GM18519 (cell line): ENCODE results near the gene SMAD4.
"Not testable (repeated sequence)": the region's sequence is repeated elsewhere in the genome, so short reads cannot be mapped to it uniquely, and the experiment has no call there.

Experiments used
- ATAC-seq: cut with Tn5 transposase; IDR thresholded peaks from one replicate; pipeline ENCODE4 v1.9.1; 2021; ENCODE audit warnings: mild to moderate bottlenecking, moderate library complexity; ENCODE audit not compliant: unreplicated experiment, low FRiP score

SMAD4 gene

GRCh38 chr18:51066273-51066672 is 36.3 kb downstream of the SMAD4 start:
- ATAC-seq: no peak

GRCh38 chr18:51068105-51068504 is 38.1 kb downstream of the SMAD4 start:
- no peak for ATAC-seq

DNA sequence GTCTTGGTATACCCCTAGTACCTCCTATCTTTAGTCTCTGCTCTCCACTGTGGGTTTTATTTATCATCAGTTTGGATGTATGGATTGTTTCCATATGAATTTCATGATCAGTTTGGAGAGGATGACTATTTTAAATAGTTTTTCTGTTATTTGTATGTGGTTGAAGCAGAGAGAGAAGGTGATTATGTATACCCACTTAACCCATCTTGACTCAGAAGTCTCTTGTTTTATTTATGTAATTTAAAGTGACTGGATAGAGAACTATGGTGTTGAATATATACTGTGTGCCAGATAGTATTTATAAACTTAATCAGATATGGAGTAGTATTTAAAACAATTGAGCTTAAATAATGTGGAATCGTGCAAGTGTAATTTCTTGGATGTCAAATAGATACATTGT is 39.9 kb downstream of the SMAD4 start:
- no peak for ATAC-seq

DNA sequence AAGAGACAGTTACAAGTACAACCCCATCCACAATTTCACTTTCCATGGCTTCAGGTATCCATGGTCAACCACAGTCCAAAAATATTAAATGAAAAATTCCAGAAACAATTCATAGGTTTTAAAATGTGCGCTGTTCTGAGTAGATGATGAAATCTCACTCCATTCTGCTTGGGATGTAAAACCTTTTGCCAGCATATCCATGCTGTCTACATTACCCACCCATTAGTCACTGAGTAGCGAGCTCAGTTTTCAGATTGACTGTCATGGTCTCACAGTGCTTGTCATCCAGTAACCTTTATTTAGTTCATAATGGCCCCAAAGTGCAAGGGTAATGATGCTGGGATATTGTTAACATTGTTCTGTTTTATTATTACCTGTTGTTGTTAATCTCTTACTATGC is 40.5 kb downstream of the SMAD4 start:
- ATAC-seq: no peak

DNA sequence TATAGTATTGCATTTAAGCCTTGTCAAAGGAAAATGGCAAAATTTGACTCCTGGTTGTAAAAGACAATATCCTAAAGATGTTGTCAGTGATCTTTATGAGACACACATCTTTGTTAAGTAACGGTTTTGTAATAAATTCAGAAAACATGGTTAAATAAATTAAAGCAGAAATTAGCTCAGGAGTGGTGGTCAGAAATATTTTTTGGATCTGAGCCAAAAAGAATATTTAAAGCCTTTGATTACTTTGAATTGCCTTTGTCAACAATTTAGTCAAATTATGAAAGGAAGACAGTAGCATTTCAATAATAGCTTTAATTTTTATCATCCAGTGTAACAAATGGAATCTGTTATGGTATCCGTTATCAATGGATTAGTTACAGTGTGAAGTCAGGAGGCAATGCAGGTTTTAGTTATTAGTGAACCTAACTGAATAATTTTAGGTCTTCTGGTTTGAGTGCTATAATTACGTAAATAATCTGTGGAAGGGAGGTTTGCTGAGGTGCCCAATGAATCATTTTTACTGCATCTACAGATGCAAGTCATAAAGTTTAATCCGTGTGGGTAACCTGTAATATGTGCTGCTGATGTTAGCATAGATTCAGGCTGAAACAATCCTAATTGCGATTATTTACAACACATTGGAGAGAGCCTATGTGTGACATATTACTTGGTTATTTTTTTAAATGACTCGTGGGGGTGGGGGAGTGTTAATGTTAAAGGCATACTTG is 42.7 kb downstream of the SMAD4 start:
- ATAC-seq: no peak

- peak; percentile 80 for ATAC-seq
Observed at GRCh38 chr18:51074605-51075004, 44.6 kb downstream of the SMAD4 start.

DNA sequence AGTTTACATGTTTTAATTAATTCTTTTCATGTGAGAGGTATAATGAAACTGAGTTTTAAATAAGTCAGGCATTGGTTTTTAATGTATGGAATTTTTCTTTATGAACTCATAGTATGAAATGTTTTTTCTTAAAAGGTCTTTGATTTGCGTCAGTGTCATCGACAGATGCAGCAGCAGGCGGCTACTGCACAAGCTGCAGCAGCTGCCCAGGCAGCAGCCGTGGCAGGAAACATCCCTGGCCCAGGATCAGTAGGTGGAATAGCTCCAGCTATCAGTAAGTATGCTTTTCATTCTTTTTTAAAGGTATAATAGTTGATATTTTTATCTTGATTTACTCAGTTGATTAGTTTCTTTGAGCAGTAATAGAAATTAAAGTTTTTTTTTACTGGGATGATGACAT is 46.5 kb downstream of the SMAD4 start:
- no peak for ATAC-seq

DNA sequence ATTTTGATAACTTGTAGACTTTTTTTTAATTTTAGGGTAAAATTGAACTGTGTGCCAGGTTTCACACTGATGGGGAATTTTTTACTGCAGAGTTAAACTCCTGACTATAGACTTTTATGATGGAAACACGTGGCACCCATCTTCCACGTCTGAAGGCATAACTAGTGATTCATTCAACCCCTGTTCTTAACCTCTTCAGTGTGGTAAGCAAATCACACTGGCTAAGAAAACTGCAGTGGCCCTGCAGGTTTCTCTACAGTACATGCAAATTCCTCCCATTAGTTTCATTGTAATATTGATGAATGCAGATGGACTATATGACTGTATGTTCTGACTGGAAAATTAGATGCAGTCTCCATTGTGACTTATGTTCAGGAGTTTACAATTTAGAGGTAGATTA is 47.2 kb downstream of the SMAD4 start:
- ATAC-seq: no peak

- no peak for ATAC-seq
Observed at GRCh38 chr18:51078026-51078425, 48.0 kb downstream of the SMAD4 start.

GRCh38 chr18:51082571-51083267 is 52.7 kb downstream of the SMAD4 start:
- peak; percentile 74 for ATAC-seq

DNA sequence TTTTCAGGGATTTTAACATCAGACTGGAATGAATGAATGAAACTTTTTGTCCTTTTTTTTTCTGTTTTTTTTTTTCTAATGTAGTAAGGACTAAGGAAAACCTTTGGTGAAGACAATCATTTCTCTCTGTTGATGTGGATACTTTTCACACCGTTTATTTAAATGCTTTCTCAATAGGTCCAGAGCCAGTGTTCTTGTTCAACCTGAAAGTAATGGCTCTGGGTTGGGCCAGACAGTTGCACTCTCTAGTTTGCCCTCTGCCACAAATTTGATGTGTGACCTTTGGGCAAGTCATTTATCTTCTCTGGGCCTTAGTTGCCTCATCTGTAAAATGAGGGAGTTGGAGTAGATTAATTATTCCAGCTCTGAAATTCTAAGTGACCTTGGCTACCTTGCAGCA is 53.4 kb downstream of the SMAD4 start:
- no peak for ATAC-seq

DNA sequence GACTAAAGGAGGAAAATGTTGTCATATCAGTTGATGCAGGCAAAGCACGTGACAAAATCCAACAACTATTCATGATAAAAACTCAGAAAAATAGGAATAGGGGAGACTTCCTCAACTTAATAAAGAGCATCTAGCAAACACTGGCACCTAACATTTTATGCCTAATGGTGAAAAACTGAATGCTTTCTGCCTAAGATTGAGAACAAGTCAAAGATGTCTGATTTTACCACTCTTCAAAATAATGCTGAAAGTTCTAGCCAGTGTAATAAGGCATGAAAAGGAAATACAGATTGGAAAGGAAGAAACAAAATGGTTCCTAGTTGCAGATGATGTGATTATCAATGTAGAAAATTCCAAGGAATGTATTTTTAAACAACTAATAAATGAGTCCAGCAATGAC is 58.4 kb downstream of the SMAD4 start:
- no peak for ATAC-seq

- no peak for ATAC-seq
Observed at GRCh38 chr18:51089691-51090090, 59.7 kb downstream of the SMAD4 start.

DNA sequence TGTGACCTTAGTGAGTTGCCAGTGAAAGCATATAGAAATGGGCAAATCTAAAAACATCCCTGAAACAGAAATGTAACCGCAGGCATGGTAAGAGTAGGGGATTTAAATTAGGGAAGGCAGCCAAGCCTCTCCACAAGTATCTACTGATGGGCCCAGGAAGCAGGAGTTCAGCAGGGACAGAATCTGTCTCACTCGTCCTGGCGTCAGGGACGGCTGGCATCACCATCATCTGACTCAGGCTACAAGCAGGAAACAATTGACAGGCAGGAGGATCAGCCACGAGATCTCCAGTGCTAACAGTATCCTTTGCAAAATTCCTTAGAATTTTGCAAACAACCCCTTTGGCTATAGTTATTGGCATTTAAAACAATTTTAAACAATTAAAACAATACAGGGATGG is 61.3 kb downstream of the SMAD4 start:
- no peak for ATAC-seq

GRCh38 chr18:51092117-51092516 is 62.1 kb downstream of the SMAD4 start:
- no peak for ATAC-seq

- not testable (repeated sequence) for ATAC-seq
Observed at GRCh38 chr18:51092967-51093366, 63.0 kb downstream of the SMAD4 start.

DNA sequence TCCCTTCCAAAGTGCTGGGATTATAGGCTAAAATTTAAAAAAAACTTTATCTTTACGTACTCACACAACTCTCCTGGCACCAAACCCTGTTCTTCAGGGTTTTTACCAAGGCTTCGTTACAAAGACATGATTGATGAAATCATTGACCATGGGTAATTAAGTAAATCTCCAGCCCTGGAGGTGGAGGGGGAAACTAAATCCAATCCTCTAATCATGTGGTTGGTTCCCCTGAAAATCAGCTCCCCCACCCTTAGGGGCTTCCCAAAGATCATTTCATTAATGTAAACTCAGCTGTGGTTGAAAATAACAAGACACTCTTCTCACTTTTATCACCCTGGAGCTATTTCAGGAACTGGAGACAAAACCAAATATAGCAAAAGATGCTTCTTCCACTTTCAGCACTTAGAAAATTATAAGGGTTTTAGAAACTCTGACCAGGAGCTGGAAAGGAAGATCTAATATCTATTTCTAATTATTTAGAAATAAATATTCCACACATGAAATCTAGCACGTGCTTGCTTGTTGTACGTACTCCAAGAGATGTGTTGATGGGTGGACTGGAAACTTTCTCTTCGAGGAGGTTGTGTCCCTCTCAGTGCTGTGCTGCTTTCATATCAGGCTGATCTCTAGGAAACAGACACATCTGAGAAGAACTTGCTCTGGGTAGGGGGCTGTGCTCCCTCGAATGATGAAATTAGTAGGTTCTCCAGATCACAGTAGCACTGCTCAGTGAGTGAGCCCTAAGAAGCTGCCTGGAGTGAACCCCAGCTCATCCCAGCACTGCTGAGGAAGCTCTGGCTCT is 67.2 kb downstream of the SMAD4 start:
- no peak for ATAC-seq

DNA sequence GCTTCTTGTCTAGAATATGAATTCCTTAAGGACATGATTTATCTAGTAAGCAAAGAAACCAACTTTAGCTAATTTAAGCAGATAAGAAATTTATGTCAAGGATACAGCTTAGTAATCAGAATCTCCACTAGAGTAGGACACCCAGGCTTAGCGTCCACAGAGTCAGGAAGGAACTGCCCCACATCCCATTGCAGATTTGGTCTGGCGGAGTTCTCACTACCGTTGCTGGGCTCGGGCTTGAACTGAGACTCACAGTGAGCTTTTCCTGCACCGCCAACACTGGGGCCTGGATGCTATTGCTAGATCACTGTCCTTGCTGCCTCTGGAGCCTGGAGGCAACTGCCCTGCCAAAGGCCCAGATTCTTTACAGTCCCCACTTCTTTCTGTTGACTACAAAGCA is 68.1 kb downstream of the SMAD4 start:
- no peak for ATAC-seq

GRCh38 chr18:51098513-51098912 is 68.5 kb downstream of the SMAD4 start:
- no peak for ATAC-seq

DNA sequence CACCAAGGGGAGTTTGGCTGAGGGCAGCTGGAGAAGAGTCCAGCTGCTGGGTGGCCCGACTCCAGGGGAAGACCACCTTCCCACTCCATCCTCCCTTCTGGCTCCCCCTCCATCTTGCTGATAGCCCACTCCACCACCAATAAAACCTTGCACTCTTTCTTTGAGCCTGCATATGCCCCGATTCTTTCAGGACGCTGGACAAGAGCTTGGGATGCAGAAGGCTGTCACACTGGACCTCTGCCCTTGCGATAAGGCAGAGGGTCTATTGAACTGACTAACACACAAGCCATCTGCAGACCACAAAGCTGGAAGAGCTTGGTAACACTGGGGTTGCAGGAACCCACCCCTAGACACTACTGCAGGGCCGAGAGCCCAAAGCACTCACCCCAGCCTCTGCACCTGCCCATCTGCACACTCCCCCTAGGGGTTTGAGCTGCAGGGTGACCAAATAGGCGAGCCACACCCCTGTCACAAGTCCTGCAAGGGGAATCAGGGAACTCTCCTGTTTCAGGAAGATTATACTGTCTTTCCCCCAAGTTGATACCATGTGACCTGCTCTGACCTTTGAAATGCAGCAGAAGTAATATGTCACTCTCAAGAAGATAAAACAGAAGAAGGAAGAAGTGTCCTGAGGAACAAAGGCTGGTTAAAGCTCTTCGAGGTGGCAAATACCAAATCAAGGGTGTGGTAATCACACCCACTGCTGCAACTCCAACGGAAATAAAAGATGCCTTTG is 70.5 kb downstream of the SMAD4 start:
- ATAC-seq: no peak

DNA sequence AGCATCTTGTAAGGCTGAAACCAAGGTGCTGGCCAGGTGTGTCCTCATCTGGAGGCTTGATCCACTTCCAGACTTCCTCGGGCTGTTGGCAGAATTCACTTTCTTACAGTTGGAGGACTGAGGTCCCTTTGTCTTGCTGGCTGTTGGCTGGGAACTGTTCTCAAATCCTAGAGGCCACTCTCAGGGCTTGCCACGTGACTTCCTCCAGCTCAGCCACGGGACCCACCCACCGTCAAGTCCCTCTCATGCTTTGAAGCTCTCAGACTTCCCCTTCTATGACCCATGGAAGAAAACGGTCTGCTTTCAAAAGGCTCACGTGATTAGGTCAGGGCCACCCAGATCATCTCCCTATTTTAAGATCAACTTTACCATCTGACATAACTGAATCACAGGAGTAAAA is 77.1 kb downstream of the SMAD4 start:
- ATAC-seq: no peak
